DND-41 (cell line): ENCODE results near the gene UBALD1.

Experiments
- ATAC-seq: fragments of 200-7000 bp; cut with Tn5 transposase; 3 replicates; pipeline ENCODE4 v1.9.1; 2021; ENCODE audit warnings: low read depth; ENCODE audit not compliant: insufficient read depth
- DNase-seq: peaks from one replicate; pipeline ENCODE4 v3.0.0-alpha.2; 2020
- H2AFZ ChIP-seq: 2 replicates; pipeline ENCODE4 v1.6.0; 2012; ENCODE audit warnings: low read depth, low read length
- H3K27ac ChIP-seq: 2 replicates; pipeline ENCODE4 v1.5.1; 2012; ENCODE audit warnings: low read length, inconsistent platforms
- H3K27me3 ChIP-seq: fragments of 200-600 bp; sonication (generic); 2 replicates; pipeline ENCODE4 v1.6.0; 2012; ENCODE audit warnings: low read length, mild to moderate bottlenecking, inconsistent platforms; ENCODE audit not compliant: insufficient read depth, poor library complexity
- H3K36me3 ChIP-seq: 2 replicates; pipeline ENCODE4 v1.5.1; 2012; ENCODE audit warnings: low read length, inconsistent platforms; ENCODE audit not compliant: insufficient read depth
- H3K4me1 ChIP-seq: 2 replicates; pipeline ENCODE4 v1.5.1; 2012; ENCODE audit warnings: mild to moderate bottlenecking, low read length; ENCODE audit not compliant: insufficient read depth
- H3K4me2 ChIP-seq: 2 replicates; pipeline ENCODE4 v1.6.0; 2012; ENCODE audit warnings: mild to moderate bottlenecking, moderate library complexity, low read length, inconsistent platforms; ENCODE audit not compliant: insufficient read depth
- H3K4me3 ChIP-seq, 2 experiments: fragments of 200-600 bp in 1 of 2; shearing (Covaris generic) in 1 of 2; 2 replicates each; pipeline ENCODE4 v1.5.1; 2012 to 2016; ENCODE audit warnings: inconsistent platforms in 2 of 2, low read length in 2 of 2, mild to moderate bottlenecking in 2 of 2, low read depth in 1 of 2, moderate library complexity in 1 of 2
- H3K79me2 ChIP-seq: 2 replicates; pipeline ENCODE4 v1.6.0; 2012; ENCODE audit warnings: low read length, inconsistent platforms; ENCODE audit not compliant: insufficient read depth
- H3K9ac ChIP-seq: 2 replicates; pipeline ENCODE4 v1.6.0; 2012; ENCODE audit warnings: low read depth, mild to moderate bottlenecking, inconsistent platforms, low read length, moderate library complexity
- H3K9me3 ChIP-seq: 2 replicates; pipeline ENCODE4 v1.5.1; 2012; ENCODE audit warnings: low read length, moderate library complexity, mild to moderate bottlenecking, inconsistent platforms; ENCODE audit not compliant: insufficient read depth, severe bottlenecking
- H4K20me1 ChIP-seq: 2 replicates; pipeline ENCODE4 v1.6.0; 2012; ENCODE audit warnings: low read length; ENCODE audit not compliant: insufficient read depth
- EZH2 ChIP-seq: IDR thresholded peaks from 3 replicates; pipeline ENCODE4 v1.6.1; 2012; ENCODE audit warnings: borderline replicate concordance, low read depth, mild to moderate bottlenecking, moderate library complexity, low read length, inconsistent platforms; ENCODE audit not compliant: severe bottlenecking
- TF ChIP-seq, protein P1 (sequence below): IDR thresholded peaks from 2 replicates; pipeline ENCODE4 v1.5.1; 2012; ENCODE audit warnings: borderline replicate concordance, low read length, moderate library complexity, mild to moderate bottlenecking; ENCODE audit not compliant: poor library complexity, severe bottlenecking; ENCODE audit errors: extremely low read depth

Gene UBALD1

DNA sequence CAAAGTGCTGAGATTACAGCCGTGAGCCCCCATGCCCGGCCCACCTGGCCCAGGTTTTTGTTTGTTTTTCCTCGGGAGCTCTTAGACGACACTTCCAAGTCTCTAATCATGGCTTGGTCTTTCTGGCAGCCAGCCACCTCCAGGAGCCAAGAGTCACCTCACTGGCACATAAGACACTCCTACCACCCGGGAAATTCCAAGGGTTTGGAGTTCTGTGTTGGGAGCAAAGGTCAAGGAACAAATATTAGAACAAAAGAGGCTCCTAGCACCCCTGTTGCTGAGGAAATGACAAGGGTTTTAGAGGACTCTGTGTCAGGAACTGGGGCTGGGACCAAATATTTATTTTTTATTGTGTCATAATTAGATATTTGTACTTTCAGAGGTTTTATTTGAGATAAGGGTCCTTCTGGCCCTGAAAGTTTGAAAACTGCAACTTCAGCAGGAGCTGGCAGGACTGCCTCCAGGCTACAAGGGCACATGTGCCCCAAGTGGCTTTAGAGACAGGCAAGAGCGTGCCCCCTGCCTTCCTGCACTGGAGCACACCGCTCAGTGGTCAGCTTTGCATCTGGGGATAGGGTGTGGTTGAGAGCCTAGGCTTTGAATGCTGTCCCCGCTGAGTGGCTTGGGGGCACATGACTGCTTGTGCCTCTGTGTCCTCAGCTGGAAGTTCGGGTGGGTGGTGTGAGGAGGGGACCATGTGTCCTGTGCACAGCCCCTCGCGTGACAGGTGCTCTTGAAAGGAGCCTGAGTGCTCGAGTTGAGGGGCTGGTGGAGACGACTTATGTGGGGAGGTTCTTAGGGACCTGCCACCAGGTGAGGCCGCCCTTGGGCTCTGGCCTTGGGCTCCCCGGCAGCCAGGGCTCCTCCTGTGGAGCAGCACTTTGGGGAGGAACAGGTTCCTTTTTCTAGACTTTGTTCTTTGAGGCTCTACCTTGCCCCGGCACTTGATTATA is 39.6 kb upstream of the UBALD1 start:
- Histone ChIP-seq H3K36me3 (peaks cover 73% of the 10 kb centered on the region), H3K79me2 (peaks cover 6% of the 10 kb centered on the region; the same call in 1 of the 2 replicates), H4K20me1 (peaks cover 26% of the 10 kb centered on the region), H3K9ac (no peak overlapping the region), H3K4me1 (no peaks in the 10 kb centered on the region), H3K4me3 (no peak overlapping the region), H2AFZ (no peak overlapping the region), H3K9me3 (no peaks in the 10 kb centered on the region), H3K4me2 (no peak overlapping the region), H3K27ac (no peak overlapping the region), H3K27me3 (no peaks in the 10 kb centered on the region)
- DNase-seq: no peak
- TF ChIP-seq EZH2: no peak
- TF ChIP-seq, protein P1, sequence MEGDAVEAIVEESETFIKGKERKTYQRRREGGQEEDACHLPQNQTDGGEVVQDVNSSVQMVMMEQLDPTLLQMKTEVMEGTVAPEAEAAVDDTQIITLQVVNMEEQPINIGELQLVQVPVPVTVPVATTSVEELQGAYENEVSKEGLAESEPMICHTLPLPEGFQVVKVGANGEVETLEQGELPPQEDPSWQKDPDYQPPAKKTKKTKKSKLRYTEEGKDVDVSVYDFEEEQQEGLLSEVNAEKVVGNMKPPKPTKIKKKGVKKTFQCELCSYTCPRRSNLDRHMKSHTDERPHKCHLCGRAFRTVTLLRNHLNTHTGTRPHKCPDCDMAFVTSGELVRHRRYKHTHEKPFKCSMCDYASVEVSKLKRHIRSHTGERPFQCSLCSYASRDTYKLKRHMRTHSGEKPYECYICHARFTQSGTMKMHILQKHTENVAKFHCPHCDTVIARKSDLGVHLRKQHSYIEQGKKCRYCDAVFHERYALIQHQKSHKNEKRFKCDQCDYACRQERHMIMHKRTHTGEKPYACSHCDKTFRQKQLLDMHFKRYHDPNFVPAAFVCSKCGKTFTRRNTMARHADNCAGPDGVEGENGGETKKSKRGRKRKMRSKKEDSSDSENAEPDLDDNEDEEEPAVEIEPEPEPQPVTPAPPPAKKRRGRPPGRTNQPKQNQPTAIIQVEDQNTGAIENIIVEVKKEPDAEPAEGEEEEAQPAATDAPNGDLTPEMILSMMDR: no peak
- no peak for ATAC-seq

DNA sequence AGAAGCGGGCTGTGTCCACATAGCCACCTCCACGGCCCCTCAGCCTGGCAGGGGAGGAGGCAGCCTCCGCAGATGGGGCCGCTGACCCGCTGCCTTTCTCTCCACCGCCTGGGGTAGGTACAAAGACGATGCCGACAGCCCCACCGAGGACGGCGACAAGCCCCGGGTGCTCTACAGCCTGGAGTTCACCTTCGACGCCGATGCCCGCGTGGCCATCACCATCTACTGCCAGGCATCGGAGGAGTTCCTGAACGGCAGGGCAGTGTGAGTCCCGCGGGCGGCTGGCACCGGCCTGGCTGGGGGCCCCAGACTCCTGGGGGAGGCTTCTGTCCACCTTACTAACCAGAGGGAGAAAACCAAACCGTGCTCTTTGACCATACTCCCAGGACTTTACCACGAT is 37.9 kb upstream of the UBALD1 start:
- TF ChIP-seq EZH2: no peak
- TF ChIP-seq, protein P1: no peak
- H3K36me3 ChIP-seq: peaks cover 70% of the 10 kb centered on the region
- H4K20me1 ChIP-seq: peaks cover 37% of the 10 kb centered on the region
- no peak overlapping the region for H3K4me3 ChIP-seq
- no peak for DNase-seq
- no peaks in the 10 kb centered on the region for H3K4me1 ChIP-seq
- no peaks in the 10 kb centered on the region for H3K27me3 ChIP-seq
- ATAC-seq: no peak
- H3K27ac ChIP-seq: no peak overlapping the region
- no peak overlapping the region for H3K9ac ChIP-seq
- H3K9me3 ChIP-seq: no peaks in the 10 kb centered on the region
- no peak overlapping the region for H3K4me2 ChIP-seq
- no peak overlapping the region for H2AFZ ChIP-seq
- peaks cover 12% of the 10 kb centered on the region; the same call in 1 of the 2 replicates for H3K79me2 ChIP-seq

DNA sequence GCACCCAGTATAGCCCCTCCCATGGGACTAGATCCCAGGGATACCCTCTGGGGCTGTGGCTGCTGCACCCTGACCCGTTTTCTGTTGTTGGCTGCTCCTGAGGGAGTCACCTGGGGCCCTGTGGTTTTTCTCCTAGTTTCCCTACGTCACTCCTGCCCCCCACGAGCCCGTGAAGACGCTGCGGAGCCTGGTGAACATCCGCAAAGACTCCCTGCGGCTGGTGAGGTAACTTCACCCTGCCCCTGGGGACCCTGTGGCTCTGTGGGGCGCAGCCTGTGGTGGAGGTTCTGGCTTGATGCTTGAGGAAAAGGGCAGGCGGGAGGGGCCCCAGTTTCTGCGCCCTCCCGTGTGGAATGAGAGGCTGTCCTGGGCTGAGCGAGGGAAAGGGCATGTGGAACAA is 37.1 kb upstream of the UBALD1 start:
- peaks cover 65% of the 10 kb centered on the region for H3K36me3 ChIP-seq
- H3K27me3 ChIP-seq: no peaks in the 10 kb centered on the region
- H3K9ac ChIP-seq: no peak overlapping the region
- H3K79me2 ChIP-seq: peaks cover 19% of the 10 kb centered on the region
- ATAC-seq (no peak), DNase-seq (no peak)
- H3K4me1 ChIP-seq: no peaks in the 10 kb centered on the region
- H3K9me3 ChIP-seq: no peaks in the 10 kb centered on the region
- peaks cover 44% of the 10 kb centered on the region for H4K20me1 ChIP-seq
- TF ChIP-seq, protein P1: no peak
- TF ChIP-seq EZH2: no peak
- no peak overlapping the region for H3K4me2 ChIP-seq
- H3K27ac ChIP-seq: no peak overlapping the region
- no peak overlapping the region for H2AFZ ChIP-seq
- no peak overlapping the region for H3K4me3 ChIP-seq
